ENCODE data around the gene PLSCR1. TPM values are rescaled to one million over a fixed set of nuclear protein-coding genes. Genes with fewer than 3 reads are reported as not detected.
A peak's percentile ranks its signal among the peaks of the same experiment; 100 is the strongest.

PLSCR1 gene
- total RNA-seq, 3 donors from 2014 or later (not counting 1 experiment from before 2014, with no cell fraction given) = 24.2 to 38.2 (median 35.2) TPM

GRCh38 chr3:146589899-146590508 is 45.6 kb upstream of the PLSCR1 start:
- Histone ChIP-seq H3K9me3 (ENCODE audit: control insufficient read depth, insufficient read depth, low read length) (no peaks in the 10 kb centered on the region), H3K4me3 (ENCODE audit: low read length) (no peak overlapping the region), H3K36me3 (ENCODE audit: control insufficient read depth, insufficient read depth, low read length) (no peaks in the 10 kb centered on the region), H3K27me3 (ENCODE audit: control insufficient read depth, insufficient read depth, low read length) (no peaks in the 10 kb centered on the region), H3K27ac (ENCODE audit: low read length) (no peak overlapping the region), H3K4me1 (ENCODE audit: control insufficient read depth, insufficient read depth, low read length) (no peaks in the 10 kb centered on the region)
- no peak for TF ChIP-seq CTCF (IDR thresholded peaks at IDR 0.05)
- Mint-ChIP-seq H3K4me1 (no peaks in the 10 kb centered on the region), H3K4me3 (no peak overlapping the region), H3K36me3 (no peaks in the 10 kb centered on the region), H3K9me3 (no peaks in the 10 kb centered on the region), H3K27ac (no peak overlapping the region), H3K27me3 (ENCODE audit: low read depth in 2 of 2) (peaks cover 0 to 3% of the 10 kb centered on the region in 2 donors)
- ATAC-seq = no peak
- WGBS (ENCODE audit: insufficient coverage) = 0% methylated on average over 1 of the region's 1 CpG
- intact Hi-C loops (cut with micrococcal nuclease) = loop anchor here (5.0 kb wide), 1 partner anchor 1867 kb away; no protein-coding TSS in a partner anchor
- peak in 1 of 2 donors; percentile 26 for DNase-seq

- H3K36me3 ChIP-seq (ENCODE audit: control insufficient read depth, insufficient read depth, low read length) = no peaks in the 10 kb centered on the region
- Mint-ChIP-seq H3K9me3 (no peaks in the 10 kb centered on the region), H3K4me3 (no peak overlapping the region), H3K27me3 (ENCODE audit: low read depth in 2 of 2) (peaks cover 5% of the 10 kb centered on the region in 2 donors), H3K36me3 (no peaks in the 10 kb centered on the region), H3K4me1 (no peaks in the 10 kb centered on the region), H3K27ac (no peak overlapping the region)
- H3K4me1 ChIP-seq (ENCODE audit: control insufficient read depth, insufficient read depth, low read length) = no peaks in the 10 kb centered on the region
- H3K27ac ChIP-seq (ENCODE audit: low read length) = no peak overlapping the region
- no peak for TF ChIP-seq CTCF (IDR thresholded peaks at IDR 0.05)
- H3K9me3 ChIP-seq (ENCODE audit: control insufficient read depth, insufficient read depth, low read length) = no peaks in the 10 kb centered on the region
- no peaks in the 10 kb centered on the region for H3K27me3 ChIP-seq (ENCODE audit: control insufficient read depth, insufficient read depth, low read length)
- intact Hi-C loops (cut with micrococcal nuclease) = loop anchor here (5.0 kb wide), 1 partner anchor 1872 kb away; no protein-coding TSS in a partner anchor
- no peak for ATAC-seq
- H3K4me3 ChIP-seq (ENCODE audit: low read length) = no peak overlapping the region
- DNase-seq = no peak
Observed at GRCh38 chr3:146585156-146585555, 40.7 kb upstream of the PLSCR1 start.

- no peak for ATAC-seq
Observed at GRCh38 chr3:146581951-146582467, 37.6 kb upstream of the PLSCR1 start.

More at GRCh38 chr3:146581951-146582467, 37.6 kb upstream of the PLSCR1 start:
- no peak overlapping the region for H3K27ac Mint-ChIP-seq
- intact Hi-C loops (cut with micrococcal nuclease) = no loop called here
- TF ChIP-seq CTCF (IDR thresholded peaks at IDR 0.05) = no peak
- no peaks in the 10 kb centered on the region for H3K4me1 ChIP-seq (ENCODE audit: control insufficient read depth, insufficient read depth, low read length)
- peaks cover 5% of the 10 kb centered on the region in 2 donors for H3K27me3 Mint-ChIP-seq (ENCODE audit: low read depth in 2 of 2)
- H3K4me3 ChIP-seq (ENCODE audit: low read length) = no peak overlapping the region
- no peaks in the 10 kb centered on the region for H3K36me3 ChIP-seq (ENCODE audit: control insufficient read depth, insufficient read depth, low read length)
- no peaks in the 10 kb centered on the region for H3K36me3 Mint-ChIP-seq
- H3K27ac ChIP-seq (ENCODE audit: low read length) = no peak overlapping the region
- DNase-seq = no peak
- no peak overlapping the region for H3K4me3 Mint-ChIP-seq
- H3K4me1 Mint-ChIP-seq = no peaks in the 10 kb centered on the region
- H3K9me3 Mint-ChIP-seq = no peaks in the 10 kb centered on the region
- H3K9me3 ChIP-seq (ENCODE audit: control insufficient read depth, insufficient read depth, low read length) = no peaks in the 10 kb centered on the region
- H3K27me3 ChIP-seq (ENCODE audit: control insufficient read depth, insufficient read depth, low read length) = no peaks in the 10 kb centered on the region

Data from natural killer cell (primary cell).